DOHH2 (cell line): Measurements from ENCODE around the gene CNTN4.

Source experiments
- H3F3A ChIP-seq: fragments of 200-600 bp; sonication (generic), shearing (Covaris generic); 2 replicates; pipeline ENCODE4 v1.6.0; 2016; ENCODE audit warnings: antibody characterized with exemption, mild to moderate bottlenecking; ENCODE audit not compliant: control insufficient read depth, insufficient read depth
- H3K27ac ChIP-seq: fragments of 200-600 bp; sonication (generic); 2 replicates; pipeline ENCODE4 v1.5.1; 2014; ENCODE audit warnings: low read depth, mild to moderate bottlenecking, low read length, moderate library complexity
- H3K27me3 ChIP-seq: fragments of 200-600 bp; sonication (generic); 2 replicates; pipeline ENCODE4 v1.6.1; 2014; ENCODE audit warnings: mild to moderate bottlenecking, low read length, mixed read lengths; ENCODE audit not compliant: control insufficient read depth
- H3K36me3 ChIP-seq: fragments of 200-600 bp; sonication (generic); 2 replicates; pipeline ENCODE4 v1.6.1; 2014; ENCODE audit warnings: mild to moderate bottlenecking, low read length, moderate library complexity, mixed read lengths; ENCODE audit not compliant: control insufficient read depth
- H3K4me1 ChIP-seq: fragments of 200-600 bp; sonication (generic); 2 replicates; pipeline ENCODE4 v1.6.1; 2014; ENCODE audit warnings: mild to moderate bottlenecking, low read length, mixed read lengths; ENCODE audit not compliant: control insufficient read depth
- H3K4me2 ChIP-seq: fragments of 200-600 bp; sonication (generic); 2 replicates; pipeline ENCODE4 v1.6.0; 2014; ENCODE audit warnings: mild to moderate bottlenecking, low read length, moderate library complexity
- H3K4me3 ChIP-seq: fragments of 200-600 bp; sonication (generic); 2 replicates; pipeline ENCODE4 v1.5.1; 2014; ENCODE audit warnings: mild to moderate bottlenecking, low read length, mixed read lengths
- H3K79me2 ChIP-seq: fragments of 200-600 bp; sonication (generic); 2 replicates; pipeline ENCODE4 v1.6.1; 2014; ENCODE audit warnings: mild to moderate bottlenecking, low read length, mixed read lengths; ENCODE audit not compliant: control insufficient read depth
- H3K9me2 ChIP-seq: fragments of 200-600 bp; sonication (generic); replicated peaks from 2 replicates; pipeline ENCODE4 v1.6.1; 2014; ENCODE audit warnings: mild to moderate bottlenecking, low read length, mixed read lengths; ENCODE audit not compliant: control insufficient read depth
- H3K9me3 ChIP-seq: fragments of 200-600 bp; sonication (generic); 2 replicates; pipeline ENCODE4 v1.6.1; 2014; ENCODE audit warnings: antibody characterized with exemption, low read length, mixed read lengths; ENCODE audit not compliant: control insufficient read depth, insufficient read depth
- H4K20me1 ChIP-seq: fragments of 200-600 bp; sonication (generic); 2 replicates; pipeline ENCODE4 v1.6.0; 2014; ENCODE audit warnings: low read depth, mild to moderate bottlenecking, antibody characterized with exemption, low read length, moderate library complexity; ENCODE audit not compliant: control insufficient read depth, insufficient read depth
- CTCF ChIP-seq: fragments of 200-600 bp; sonication (generic); IDR thresholded peaks from one replicate; pipeline ENCODE4 v1.5.1; 2014; ENCODE audit warnings: antibody characterized with exemption, mild to moderate bottlenecking, low read depth, low read length; ENCODE audit not compliant: poor library complexity, severe bottlenecking
- EZH2phosphoT487 ChIP-seq: fragments of 200-600 bp; sonication (generic); IDR thresholded peaks from 2 replicates; pipeline ENCODE4 v1.6.1; 2017; ENCODE audit warnings: borderline replicate concordance, mild to moderate bottlenecking, antibody characterized with exemption, low read length, moderate library complexity, mixed read lengths

Gene CNTN4

GRCh38 chr3:3105246-3105645, 1006.6 kb downstream of the CNTN4 start:
- Histone ChIP-seq H3K4me1 (peaks cover 38% of the 10 kb centered on the region), H3K4me3 (no peak overlapping the region), H3K27me3 (0 out of 2 replicates have a peak, but pooled peaks cover 2% of the 10 kb centered on the region), H3K27ac (no peak overlapping the region), H3K79me2 (no peaks in the 10 kb centered on the region), H3F3A (no peaks in the 10 kb centered on the region), H4K20me1 (no peaks in the 10 kb centered on the region), H3K36me3 (no peaks in the 10 kb centered on the region), H3K4me2 (peak overlapping the region; percentile 5; the same call in 1 of the 2 replicates), H3K9me2 (no peaks in the 10 kb centered on the region), H3K9me3 (no peaks in the 10 kb centered on the region)
- TF ChIP-seq EZH2phosphoT487 (no peak), CTCF (no peak)

- 0 out of 2 replicates have a peak, but pooled peaks cover 2% of the 10 kb centered on the region for H3K27me3 ChIP-seq
- H3K9me2 ChIP-seq = no peaks in the 10 kb centered on the region
- 0 out of 2 replicates have a peak overlapping the region, but pooled peaks have one; percentile 5 for H3K4me2 ChIP-seq
- H4K20me1 ChIP-seq = no peaks in the 10 kb centered on the region
- TF ChIP-seq EZH2phosphoT487 = no peak
- no peak for TF ChIP-seq CTCF
- H3K79me2 ChIP-seq = no peaks in the 10 kb centered on the region
- H3K4me3 ChIP-seq = no peak overlapping the region
- H3K36me3 ChIP-seq = no peaks in the 10 kb centered on the region
- no peaks in the 10 kb centered on the region for H3K9me3 ChIP-seq
- H3K4me1 ChIP-seq = peaks cover 43% of the 10 kb centered on the region
- no peaks in the 10 kb centered on the region for H3F3A ChIP-seq
- H3K27ac ChIP-seq = no peak overlapping the region
Observed at GRCh38 chr3:3105815-3106214, 1007.1 kb downstream of the CNTN4 start.

GRCh38 chr3:3107181-3107580, 1008.5 kb downstream of the CNTN4 start:
- no peak overlapping the region for H3K27ac ChIP-seq
- H3K9me3 ChIP-seq = no peaks in the 10 kb centered on the region
- peaks cover 49% of the 10 kb centered on the region for H3K4me1 ChIP-seq
- H3K4me2 ChIP-seq = no peak overlapping the region
- no peaks in the 10 kb centered on the region for H3K27me3 ChIP-seq
- H3K79me2 ChIP-seq = no peaks in the 10 kb centered on the region
- no peaks in the 10 kb centered on the region for H3F3A ChIP-seq
- H4K20me1 ChIP-seq = no peaks in the 10 kb centered on the region
- no peaks in the 10 kb centered on the region for H3K36me3 ChIP-seq
- H3K4me3 ChIP-seq = no peak overlapping the region
- TF ChIP-seq EZH2phosphoT487 (no peak), CTCF (no peak)
- H3K9me2 ChIP-seq = no peaks in the 10 kb centered on the region
